Hematopoietic multipotent progenitor cell (in vitro differentiated cells): ENCODE data around the gene UNC50. TPM values are rescaled to one million over a fixed set of nuclear protein-coding genes. Genes with fewer than 3 reads are reported as not detected.

Experiments
- DNase-seq, 3 donors: peaks; one replicate each; pipeline ENCODE4 v3.0.0-alpha.2; 2011 to 2015; ENCODE audit warnings: low read depth in 2 of 3, low spot score in 2 of 3
- total RNA-seq: library from RNA; depleted of rRNA; stranded (reverse); fragments of >200 nt; gene quantifications from one replicate; pipeline ENCODE4 v1.2.3, GENCODE V29; 2012

Gene UNC50
- total RNA-seq, 1 donor, result 21.8 TPM

- DNase-seq, result peak in 1 of 3 donors; percentile 6
Measured at GRCh38 chr2:98607104-98607503, 1.3 kb upstream of the UNC50 start.

GRCh38 chr2:98607741-98608115 lies 661 bp upstream of the UNC50 start:
- peak in 1 of 3 donors; percentile 2 for DNase-seq

GRCh38 chr2:98608962-98609604 lies 694 bp downstream of the UNC50 start:
- DNase-seq, result peak in 2 of 3 donors; percentile 22 to 23

GRCh38 chr2:98614024-98614739 lies 5.8 kb downstream of the UNC50 start:
- DNase-seq, result no peak

- peak in 1 of 3 donors; percentile 9 for DNase-seq
Measured at GRCh38 chr2:98615481-98615880, 7.1 kb downstream of the UNC50 start.

- DNase-seq, result no peak
Measured at GRCh38 chr2:98617149-98617548, 8.8 kb downstream of the UNC50 start.

- no peak for DNase-seq
Measured at GRCh38 chr2:98623657-98624056, 15.3 kb downstream of the UNC50 start.

- DNase-seq, result no peak
Measured at GRCh38 chr2:98632351-98632750, 24.0 kb downstream of the UNC50 start.

GRCh38 chr2:98634406-98635092 lies 26.2 kb downstream of the UNC50 start:
- DNase-seq, result peak in 1 of 3 donors; percentile 10

GRCh38 chr2:98637401-98638147 lies 29.2 kb downstream of the UNC50 start:
- DNase-seq, result no peak

- DNase-seq, result no peak
Measured at GRCh38 chr2:98643496-98644100, 35.2 kb downstream of the UNC50 start.

- DNase-seq, result no peak
Measured at GRCh38 chr2:98647636-98648035, 39.2 kb downstream of the UNC50 start.

GRCh38 chr2:98648451-98648850 lies 40.1 kb downstream of the UNC50 start:
- DNase-seq, result no peak

GRCh38 chr2:98649135-98649991 lies 41.0 kb downstream of the UNC50 start:
- DNase-seq, result peak; percentile 68 to 88 (median 77)

- no peak for DNase-seq
Measured at GRCh38 chr2:98649992-98650375, 41.6 kb downstream of the UNC50 start.

GRCh38 chr2:98650998-98651397 lies 42.6 kb downstream of the UNC50 start:
- DNase-seq, result no peak

GRCh38 chr2:98654699-98655495 lies 46.5 kb downstream of the UNC50 start:
- peak in 2 of 3 donors; percentile 63 to 75 for DNase-seq

- no peak for DNase-seq
Measured at GRCh38 chr2:98656800-98657199, 48.4 kb downstream of the UNC50 start.
